ENCODE measurements around the gene SRSF9. TPM values are rescaled to one million over a fixed set of nuclear protein-coding genes. Genes with fewer than 3 reads are reported as not detected.

The SRSF9 gene
- total RNA-seq, 4 donors from 2014 or later: 10.5 to 150 (median 91.1) TPM

DNA sequence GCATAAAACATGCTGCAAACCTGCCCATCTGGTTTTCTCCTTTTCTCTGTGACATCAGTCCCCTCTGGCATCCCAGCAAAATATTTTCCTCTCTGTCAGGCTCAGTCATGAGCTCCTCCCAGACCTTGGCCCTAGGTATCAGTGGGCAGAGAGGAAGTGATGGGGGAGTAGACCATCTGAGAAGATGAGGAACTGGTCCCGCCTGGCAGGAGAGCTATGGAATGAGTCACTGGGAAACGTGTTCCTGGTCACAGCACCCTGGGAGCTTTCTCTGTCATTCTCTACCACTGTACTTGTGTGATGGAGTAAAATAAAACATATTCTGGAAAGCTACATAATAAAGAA, 5.0 kb upstream of the SRSF9 start:
- no peaks in the 10 kb centered on the region for H3K36me3 ChIP-seq
- DNase-seq: peak; percentile 35 to 53
- H3K9me3 ChIP-seq: no peaks in the 10 kb centered on the region
- peak overlapping the region; percentile 4 to 25 for H3K27ac ChIP-seq
- intact Hi-C loops (cut with DNase I; ENCODE audit: low total_unique reads): no loop called here
- no peak for TF ChIP-seq POLR2A (IDR thresholded peaks at IDR 0.05)
- TF ChIP-seq, protein P1, sequence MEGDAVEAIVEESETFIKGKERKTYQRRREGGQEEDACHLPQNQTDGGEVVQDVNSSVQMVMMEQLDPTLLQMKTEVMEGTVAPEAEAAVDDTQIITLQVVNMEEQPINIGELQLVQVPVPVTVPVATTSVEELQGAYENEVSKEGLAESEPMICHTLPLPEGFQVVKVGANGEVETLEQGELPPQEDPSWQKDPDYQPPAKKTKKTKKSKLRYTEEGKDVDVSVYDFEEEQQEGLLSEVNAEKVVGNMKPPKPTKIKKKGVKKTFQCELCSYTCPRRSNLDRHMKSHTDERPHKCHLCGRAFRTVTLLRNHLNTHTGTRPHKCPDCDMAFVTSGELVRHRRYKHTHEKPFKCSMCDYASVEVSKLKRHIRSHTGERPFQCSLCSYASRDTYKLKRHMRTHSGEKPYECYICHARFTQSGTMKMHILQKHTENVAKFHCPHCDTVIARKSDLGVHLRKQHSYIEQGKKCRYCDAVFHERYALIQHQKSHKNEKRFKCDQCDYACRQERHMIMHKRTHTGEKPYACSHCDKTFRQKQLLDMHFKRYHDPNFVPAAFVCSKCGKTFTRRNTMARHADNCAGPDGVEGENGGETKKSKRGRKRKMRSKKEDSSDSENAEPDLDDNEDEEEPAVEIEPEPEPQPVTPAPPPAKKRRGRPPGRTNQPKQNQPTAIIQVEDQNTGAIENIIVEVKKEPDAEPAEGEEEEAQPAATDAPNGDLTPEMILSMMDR (IDR thresholded peaks at IDR 0.05): no peak
- H3K27me3 ChIP-seq: no peaks in the 10 kb centered on the region
- no peak overlapping the region for H3K4me3 ChIP-seq
- H3K4me1 ChIP-seq: peaks cover 0 to 10% of the 10 kb centered on the region in 2 donors

DNA sequence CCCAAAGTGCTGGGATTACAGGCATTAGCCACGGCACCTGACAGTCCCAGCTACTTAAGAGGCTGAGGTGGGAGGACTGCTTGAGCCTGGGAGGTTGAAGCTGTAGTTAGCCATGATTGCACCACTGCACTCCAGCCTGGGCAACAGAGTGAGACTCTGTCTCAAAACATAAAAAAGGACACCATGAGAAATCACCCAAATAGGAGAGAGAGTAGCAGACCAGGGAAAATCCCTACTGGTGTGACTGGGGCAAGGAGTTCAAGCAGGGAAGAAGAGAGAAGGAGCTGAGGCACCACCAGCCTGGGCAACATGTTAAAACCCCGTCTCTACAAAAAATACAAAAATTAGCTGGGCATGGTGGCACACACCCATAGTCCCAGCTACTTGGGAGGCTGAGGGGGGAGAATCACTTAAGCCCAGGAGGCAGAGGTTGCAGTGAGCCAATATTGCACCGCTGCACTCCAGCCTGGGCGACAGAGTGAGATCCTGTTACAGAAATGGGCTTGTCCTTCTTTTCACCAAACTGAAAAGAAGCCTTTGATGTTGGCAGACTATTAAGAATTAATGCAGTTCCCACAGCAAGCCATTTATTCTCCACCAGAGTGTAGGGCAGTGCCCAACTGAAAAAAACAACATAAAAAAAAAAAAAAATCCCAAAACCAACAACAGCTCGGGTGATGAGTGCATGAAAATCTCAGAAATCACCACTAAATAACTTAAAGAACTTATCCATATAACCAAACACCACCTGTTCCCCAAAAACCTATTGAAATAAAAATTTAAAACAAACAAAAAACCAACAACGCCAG, 4.5 kb upstream of the SRSF9 start:
- DNase-seq: no peak
- intact Hi-C loops (cut with DNase I; ENCODE audit: low total_unique reads): no loop called here
- Histone ChIP-seq H3K36me3 (no peaks in the 10 kb centered on the region), H3K4me1 (peaks cover 0 to 10% of the 10 kb centered on the region in 2 donors), H3K9me3 (no peaks in the 10 kb centered on the region), H3K27me3 (no peaks in the 10 kb centered on the region), H3K4me3 (no peak overlapping the region), H3K27ac (peak overlapping the region; percentile 4 to 25)
- no peak for TF ChIP-seq POLR2A (IDR thresholded peaks at IDR 0.05)
- TF ChIP-seq, protein P1 (IDR thresholded peaks at IDR 0.05): no peak

DNA sequence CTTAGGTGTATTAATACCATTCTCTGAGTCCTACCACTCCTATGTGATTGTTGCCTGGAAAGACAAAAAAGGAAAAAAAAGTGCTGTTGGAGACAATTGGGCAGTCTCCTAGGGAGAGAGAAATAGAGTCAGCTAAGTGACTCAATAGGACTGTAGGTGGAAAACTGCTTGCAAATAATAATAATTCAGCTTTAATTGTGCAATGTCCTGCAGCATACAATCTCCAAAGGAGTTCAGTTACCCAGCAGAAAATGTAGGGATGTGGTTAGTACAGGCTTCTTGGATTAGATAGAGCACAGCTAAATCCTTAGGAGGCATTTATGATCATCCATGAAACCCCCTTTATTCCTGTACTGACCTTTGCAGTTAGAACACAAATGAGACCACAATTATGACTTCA, 3.0 kb upstream of the SRSF9 start:
- Histone ChIP-seq H3K4me1 (peaks cover 0 to 17% of the 10 kb centered on the region in 2 donors), H3K27me3 (no peaks in the 10 kb centered on the region), H3K4me3 (no peak overlapping the region), H3K27ac (no peak overlapping the region), H3K9me3 (no peaks in the 10 kb centered on the region), H3K36me3 (no peaks in the 10 kb centered on the region)
- no peak for DNase-seq
- TF ChIP-seq, protein P1 (IDR thresholded peaks at IDR 0.05): no peak
- no peak for TF ChIP-seq POLR2A (IDR thresholded peaks at IDR 0.05)
- intact Hi-C loops (cut with DNase I; ENCODE audit: low total_unique reads): no loop called here

DNA sequence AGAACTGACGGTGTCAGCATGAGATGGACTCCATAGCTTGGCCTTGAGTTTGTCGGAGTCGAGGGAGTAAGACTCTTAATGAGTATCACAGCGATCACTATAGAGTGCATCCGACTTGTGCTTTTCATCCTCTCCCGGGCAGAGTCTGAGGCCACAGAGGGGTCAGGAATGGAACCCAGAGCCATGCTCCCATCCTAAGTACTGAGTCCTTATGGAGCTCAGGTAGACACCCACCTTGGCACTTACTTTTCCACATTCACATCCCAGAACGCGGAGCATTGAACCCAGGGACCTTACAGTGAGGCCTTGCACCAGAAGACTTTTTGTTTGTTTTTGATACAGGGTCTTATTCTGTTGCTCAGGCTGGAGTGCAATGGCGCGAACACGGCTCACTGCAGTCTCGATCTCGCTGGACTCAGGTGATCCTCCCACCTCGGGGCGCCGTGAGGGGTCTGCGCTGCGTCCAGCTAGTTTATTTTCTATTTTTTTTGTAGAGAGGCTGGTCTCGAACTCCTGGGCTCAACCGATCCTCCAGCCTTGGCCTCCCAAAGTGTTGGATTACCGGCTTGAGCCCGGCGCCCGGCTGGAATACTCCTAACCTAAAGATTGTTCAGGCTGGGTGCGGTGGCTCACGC, 719 bp upstream of the SRSF9 start:
- intact Hi-C loops (cut with DNase I; ENCODE audit: low total_unique reads): no loop called here
- TF ChIP-seq, protein P1 (IDR thresholded peaks at IDR 0.05): no peak
- TF ChIP-seq POLR2A (IDR thresholded peaks at IDR 0.05): no peak
- peak overlapping the region; percentile 75 to 89 for H3K4me3 ChIP-seq
- no peaks in the 10 kb centered on the region for H3K36me3 ChIP-seq
- peaks cover 0 to 22% of the 10 kb centered on the region in 2 donors for H3K4me1 ChIP-seq
- peak overlapping the region; percentile 89 to 92 for H3K27ac ChIP-seq
- no peaks in the 10 kb centered on the region for H3K27me3 ChIP-seq
- DNase-seq: peak in 1 of 2 donors; percentile 19
- no peaks in the 10 kb centered on the region for H3K9me3 ChIP-seq

DNA sequence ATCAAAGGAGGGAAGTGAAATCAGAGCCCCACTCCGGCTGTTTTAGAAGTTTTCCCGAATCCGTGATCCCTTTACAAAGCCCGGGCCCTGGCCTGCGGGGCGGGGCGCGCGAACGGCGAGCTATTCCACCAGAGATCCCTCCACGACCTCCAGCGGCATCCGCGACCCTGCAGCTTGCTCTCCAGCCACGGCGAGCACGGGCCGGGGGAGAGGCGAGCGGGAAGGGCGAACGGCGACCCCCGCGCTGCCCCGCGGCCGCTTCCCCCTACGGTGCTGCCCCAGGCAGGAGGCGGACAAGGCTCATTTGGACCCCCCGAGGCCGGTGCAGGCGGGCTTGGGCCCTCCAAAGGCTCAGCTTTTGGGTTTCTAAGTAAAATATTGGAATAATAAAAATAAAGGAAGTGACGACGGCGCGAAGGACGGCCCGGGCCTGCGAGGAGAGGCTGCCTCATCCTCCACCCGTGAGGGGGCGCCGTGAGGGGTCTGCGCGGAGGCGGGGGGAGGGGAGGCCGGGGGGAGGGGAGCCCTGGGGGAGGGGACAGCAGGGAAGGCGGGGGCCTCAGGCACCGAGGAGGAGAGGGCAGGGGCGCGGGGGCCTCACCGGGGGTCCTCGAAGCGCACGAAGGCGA, 613 bp downstream of the SRSF9 start:
- Histone ChIP-seq H3K27ac (peak overlapping the region; percentile 89 to 92), H3K4me3 (peak overlapping the region; percentile 75 to 89), H3K27me3 (no peaks in the 10 kb centered on the region), H3K9me3 (no peaks in the 10 kb centered on the region), H3K36me3 (no peaks in the 10 kb centered on the region), H3K4me1 (peaks cover 0 to 22% of the 10 kb centered on the region in 2 donors)
- DNase-seq: peak; percentile 20 to 26
- intact Hi-C loops (cut with DNase I; ENCODE audit: low total_unique reads): no loop called here
- TF ChIP-seq, protein P1 (IDR thresholded peaks at IDR 0.05): peak in 1 of 4 experiments; percentile 6
- no peak for TF ChIP-seq POLR2A (IDR thresholded peaks at IDR 0.05)

Data from uterus (tissue), 4 donors.